HG03432 (cell line): ENCODE data around the gene TRIOBP.

Experiments
- ATAC-seq: cut with Tn5 transposase; IDR thresholded peaks from one replicate; pipeline ENCODE4 v1.9.1; 2021; ENCODE audit warnings: mild to moderate bottlenecking, moderate library complexity; ENCODE audit not compliant: unreplicated experiment

The TRIOBP gene

GRCh38 chr22:37669586-37669985 is 27.3 kb upstream of the TRIOBP start:
- no peak for ATAC-seq

DNA sequence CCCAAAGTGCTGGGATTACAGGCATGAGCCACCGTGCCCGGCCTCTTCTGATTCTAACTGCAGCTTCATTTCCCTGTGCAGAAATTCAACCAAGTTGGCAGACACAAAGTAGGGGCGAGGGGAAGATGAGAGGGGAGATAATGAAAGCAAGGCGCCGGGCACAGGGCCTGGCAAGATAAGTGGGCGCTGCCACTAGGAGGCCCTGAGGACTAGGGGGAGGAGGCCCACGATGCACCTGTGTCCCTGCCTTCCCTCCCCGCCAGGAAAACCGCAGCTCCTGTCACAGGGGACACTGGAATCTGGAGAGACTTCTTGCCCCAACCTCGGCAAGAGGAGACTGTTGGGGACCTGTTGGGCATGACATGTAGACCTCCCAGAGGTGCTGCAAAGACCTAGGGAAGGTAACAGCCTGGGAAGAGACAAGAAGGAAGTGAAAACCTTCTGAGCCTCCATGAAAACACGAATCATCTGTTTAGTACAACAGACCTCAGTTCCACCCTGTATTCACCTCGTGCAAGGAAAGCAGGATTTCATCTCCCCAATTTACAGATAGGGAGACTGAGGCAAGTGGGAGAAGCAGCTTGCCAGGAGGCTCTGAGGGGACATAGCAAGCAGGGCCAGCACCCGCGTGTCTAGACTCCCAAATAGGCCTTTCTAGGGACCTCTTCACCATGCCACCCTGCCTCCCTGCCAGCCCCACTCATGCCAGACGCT is 24.5 kb upstream of the TRIOBP start:
- ATAC-seq: no peak

DNA sequence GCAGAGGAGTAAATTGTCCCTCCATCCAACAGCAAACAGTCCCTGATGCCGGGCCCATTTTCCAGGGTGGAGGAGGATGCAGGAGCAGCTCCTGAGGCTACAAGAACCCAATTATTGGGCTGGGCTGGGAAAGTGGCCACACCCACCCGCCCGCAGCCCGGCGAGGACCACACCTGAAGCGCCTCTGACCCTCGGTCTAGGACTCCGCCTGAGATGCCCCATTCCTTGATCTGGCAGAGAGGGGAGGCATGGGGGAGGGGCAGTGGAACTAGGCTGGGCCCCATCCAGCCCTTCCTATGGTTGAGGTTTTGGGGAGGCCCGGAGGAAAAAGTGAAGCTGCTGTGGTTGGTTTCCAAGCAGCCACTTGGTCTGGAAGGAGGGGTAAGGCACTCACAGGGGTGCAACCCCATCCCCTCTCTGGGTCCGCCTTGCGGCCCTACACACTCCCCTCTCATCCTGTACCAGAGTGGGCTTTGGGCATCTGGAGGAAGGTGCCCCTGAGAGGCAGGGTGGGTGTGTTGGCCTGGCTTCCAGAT is 23.9 kb upstream of the TRIOBP start:
- no peak for ATAC-seq

- ATAC-seq: no peak
Observed at GRCh38 chr22:37674248-37674647, 22.6 kb upstream of the TRIOBP start.

DNA sequence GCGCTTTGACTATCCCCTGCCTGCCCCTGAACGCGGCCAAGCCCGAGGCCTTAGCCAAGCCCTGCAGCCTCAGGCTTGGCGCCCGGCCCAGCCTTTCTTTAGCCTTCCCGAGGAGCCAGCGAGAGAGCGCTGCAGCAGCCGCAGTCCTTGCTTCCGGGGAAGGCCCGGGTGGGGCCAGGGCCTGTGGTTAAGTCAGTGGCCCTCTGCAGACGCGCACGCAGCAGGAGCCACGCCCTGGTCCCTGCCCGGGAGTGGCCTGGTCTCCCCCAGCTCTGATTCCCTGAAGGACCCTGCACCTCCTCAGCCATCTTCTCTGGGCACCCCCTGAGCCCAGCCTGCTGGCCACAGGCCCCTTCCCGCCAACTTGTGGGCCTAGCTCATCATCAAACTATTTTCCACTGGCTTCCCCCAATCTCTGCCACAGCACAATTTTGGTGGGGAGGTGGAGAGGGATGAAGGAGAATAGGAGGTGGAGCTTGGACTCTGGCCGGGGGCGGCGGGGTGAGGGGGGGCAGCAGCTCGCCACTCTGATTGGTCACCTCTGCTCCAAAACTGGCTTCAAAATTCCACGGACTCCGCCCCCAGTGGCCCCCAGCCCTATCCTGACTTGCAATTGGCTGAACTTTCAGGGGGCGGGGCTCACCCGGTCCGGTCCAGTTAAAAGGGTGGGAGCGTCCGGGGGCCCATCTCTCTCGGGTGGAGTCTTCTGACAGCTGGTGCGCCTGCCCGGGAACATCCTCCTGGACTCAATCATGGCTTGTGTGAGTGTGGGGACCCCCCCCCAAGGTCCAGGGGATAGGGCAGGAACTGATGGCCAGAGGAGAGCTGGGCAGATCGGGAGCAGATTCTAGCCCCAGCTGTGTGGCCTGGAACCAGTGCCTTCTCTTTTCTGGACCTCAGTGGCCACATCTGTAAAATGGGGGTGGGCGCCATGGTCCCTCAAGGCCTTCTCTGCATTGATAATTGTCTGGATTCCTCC is 21.6 kb upstream of the TRIOBP start, which contains the start of gene LGALS1:
Gene LGALS1, plus strand, starts transcription at position 686 of the 979 bp plus-strand sequence. Its CDS starts 67 bp downstream, at position 753.
- ATAC-seq: peak; percentile 61

DNA sequence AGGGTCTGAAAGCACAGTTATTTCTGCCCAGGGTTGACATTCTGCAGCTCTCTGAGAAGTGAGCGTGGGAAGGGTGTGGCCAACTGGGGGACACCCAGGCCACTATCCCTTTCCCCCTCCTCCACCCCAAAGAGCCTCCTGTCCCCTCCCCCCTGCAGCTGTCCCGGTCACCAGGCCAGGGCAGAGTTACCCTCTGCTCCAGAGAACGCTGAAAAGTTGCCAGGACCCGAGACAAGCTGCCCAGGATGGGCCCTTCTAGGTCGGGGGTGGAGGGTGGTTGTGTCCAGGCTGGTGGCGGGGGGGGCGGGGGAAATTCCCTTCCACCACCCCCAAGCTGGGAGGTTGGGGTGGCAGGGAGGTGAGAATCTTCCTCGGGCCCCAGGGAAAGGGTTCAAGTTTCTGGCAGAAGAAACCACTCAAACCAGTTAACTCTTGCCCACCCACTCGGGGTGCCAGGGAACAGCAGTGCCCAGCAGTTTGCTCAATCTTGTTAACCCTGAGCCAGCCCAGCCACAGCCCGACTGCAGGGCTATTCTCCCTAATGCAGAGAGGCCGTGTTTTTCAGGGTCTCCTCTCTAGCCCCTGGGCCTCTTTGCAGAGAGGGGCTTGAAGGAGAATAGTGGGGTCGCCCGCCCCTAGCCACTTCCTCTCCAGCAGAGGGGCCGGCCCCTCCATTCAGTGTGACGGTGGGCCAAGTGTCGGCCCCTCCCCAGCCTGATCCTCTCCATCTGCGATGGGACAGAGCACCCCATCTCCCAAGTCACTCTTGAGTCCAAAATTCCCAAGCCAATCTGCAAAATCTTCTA is 20.7 kb upstream of the TRIOBP start:
- no peak for ATAC-seq

- ATAC-seq: peak; percentile 51
Observed at GRCh38 chr22:37676736-37677492, 19.9 kb upstream of the TRIOBP start.

DNA sequence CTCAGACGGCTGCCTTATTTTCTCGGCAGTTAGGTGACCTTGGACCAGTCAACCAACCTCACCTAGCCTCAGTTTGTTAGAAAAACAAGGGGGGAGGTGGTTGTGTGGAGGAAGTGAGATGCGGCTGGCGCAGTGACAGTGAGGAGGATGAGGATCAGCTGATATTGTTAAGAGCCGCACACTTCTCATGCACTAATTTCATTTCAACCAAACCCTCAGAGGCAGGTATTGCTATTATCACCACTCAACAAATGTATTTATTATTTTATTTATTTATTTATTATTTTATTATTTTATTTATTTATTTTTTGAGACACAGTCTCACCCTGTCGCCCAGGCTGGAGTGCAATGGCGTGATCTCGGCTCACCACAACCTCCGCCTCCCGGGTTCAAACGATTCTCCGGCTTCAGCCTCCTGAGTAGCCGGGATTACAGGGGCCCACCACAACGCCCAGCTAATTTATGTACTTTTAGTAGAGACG is 19.3 kb upstream of the TRIOBP start:
- ATAC-seq: peak; percentile 2

- no peak for ATAC-seq
Observed at GRCh38 chr22:37678372-37678771, 18.5 kb upstream of the TRIOBP start.

DNA sequence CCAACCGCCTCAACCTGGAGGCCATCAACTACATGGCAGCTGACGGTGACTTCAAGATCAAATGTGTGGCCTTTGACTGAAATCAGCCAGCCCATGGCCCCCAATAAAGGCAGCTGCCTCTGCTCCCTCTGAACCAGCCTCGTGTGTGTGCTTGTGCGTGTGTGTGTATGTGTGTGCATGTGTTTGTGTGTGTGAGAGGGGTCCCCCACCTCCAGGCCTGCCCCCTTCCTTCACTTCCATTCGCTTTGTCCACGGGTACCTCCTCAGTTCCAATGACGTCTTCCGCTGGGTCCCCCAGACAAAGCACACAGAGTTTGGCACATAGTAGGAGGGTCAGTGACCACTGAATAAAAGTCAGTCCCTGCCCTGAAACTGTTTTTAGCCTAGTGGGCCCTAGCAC is 17.2 kb upstream of the TRIOBP start:
- no peak for ATAC-seq

GRCh38 chr22:37680191-37680851 is 16.5 kb upstream of the TRIOBP start:
- no peak for ATAC-seq

- no peak for ATAC-seq
Observed at GRCh38 chr22:37681001-37681424, 15.8 kb upstream of the TRIOBP start.

DNA sequence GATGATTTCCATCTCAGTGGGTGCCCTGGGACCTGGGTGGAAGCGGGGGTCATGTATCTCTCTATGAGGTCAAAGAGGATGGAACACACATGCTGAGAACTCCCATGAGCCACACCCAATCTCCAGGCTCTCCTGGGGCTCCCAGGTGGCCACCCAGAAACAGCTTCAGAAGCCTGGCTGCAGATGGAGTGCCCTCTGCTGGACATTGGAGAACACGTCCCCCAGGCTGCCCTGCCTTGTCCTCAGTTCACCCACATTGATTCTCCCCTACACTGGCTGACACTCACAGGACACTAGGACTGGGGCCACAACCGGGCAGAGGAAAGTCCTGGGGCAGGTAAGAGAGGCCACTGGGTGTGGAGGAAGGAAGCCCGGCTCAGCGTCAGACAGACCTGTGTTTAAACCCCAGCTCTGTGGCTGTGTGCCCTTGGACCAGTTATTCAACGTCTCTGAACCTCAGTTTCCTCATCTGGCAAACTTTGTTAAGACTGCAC is 15.2 kb upstream of the TRIOBP start:
- ATAC-seq: no peak

DNA sequence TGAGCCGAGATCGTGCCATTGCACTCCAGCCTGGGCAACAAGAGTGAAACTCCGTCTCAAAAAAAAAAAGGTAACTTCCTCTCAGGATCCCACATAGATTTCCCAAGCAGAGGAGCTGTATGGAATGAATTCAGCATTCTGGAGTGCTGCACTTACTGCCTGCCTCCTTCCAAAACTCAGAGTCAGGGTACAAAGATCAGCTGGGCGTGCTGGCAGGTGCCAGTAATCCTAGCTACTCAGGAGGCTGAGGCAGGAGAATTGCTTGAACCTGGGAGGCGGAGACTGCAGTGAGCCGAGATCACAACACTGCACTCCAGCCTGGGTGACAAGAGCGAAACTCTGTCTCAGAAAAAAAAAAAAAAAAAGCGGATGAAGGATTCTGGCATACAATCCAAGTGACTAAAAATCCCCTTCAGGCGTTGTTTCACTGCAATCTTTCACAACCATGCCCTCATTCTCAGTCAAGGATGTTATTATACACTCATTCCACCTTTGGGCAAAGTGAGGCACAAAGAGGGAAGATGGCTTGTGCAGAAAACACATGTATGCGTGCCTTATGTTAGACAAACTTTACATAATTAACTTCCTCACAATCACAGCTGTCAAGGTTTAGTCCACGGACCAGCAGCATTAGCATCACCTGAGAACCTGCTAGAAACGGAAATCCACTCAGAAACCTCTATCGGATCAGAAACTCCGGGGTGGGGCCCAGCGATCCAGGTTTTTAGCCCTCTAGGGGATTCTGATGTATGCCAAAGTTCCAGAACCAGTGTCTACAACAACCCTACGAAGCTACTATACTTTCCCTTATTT is 11.8 kb upstream of the TRIOBP start:
- no peak for ATAC-seq

- peak; percentile 76 for ATAC-seq
Observed at GRCh38 chr22:37686002-37686982, 10.6 kb upstream of the TRIOBP start, which contains the start of gene NOL12. Gene NOL12 (plus strand): TSS chr22:37686343. CDS start chr22:37686393, 50 bp downstream.

DNA sequence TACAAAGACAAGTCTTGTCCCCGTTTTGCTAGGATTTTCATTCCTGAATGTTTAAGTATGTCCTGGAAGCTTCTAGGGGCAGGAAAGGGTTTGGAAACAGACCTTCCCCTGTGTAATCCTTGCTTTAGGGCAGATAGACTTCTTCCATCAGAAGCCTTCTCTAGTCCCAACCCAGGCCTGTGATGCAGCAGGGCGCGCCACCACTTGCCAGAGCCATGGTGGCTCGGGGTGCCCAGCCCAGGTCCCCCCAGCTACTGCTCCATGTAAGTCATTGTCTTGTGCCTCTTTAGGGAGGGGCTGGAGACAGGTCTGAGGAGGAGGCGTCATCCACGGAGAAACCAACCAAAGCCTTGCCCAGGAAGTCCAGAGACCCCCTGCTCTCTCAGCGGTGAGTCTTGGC is 6.4 kb upstream of the TRIOBP start:
- no peak for ATAC-seq

GRCh38 chr22:37690901-37691504 is 5.8 kb upstream of the TRIOBP start:
- no peak for ATAC-seq
